ENCODE measurements around the gene RRP1.

Gene RRP1

DNA sequence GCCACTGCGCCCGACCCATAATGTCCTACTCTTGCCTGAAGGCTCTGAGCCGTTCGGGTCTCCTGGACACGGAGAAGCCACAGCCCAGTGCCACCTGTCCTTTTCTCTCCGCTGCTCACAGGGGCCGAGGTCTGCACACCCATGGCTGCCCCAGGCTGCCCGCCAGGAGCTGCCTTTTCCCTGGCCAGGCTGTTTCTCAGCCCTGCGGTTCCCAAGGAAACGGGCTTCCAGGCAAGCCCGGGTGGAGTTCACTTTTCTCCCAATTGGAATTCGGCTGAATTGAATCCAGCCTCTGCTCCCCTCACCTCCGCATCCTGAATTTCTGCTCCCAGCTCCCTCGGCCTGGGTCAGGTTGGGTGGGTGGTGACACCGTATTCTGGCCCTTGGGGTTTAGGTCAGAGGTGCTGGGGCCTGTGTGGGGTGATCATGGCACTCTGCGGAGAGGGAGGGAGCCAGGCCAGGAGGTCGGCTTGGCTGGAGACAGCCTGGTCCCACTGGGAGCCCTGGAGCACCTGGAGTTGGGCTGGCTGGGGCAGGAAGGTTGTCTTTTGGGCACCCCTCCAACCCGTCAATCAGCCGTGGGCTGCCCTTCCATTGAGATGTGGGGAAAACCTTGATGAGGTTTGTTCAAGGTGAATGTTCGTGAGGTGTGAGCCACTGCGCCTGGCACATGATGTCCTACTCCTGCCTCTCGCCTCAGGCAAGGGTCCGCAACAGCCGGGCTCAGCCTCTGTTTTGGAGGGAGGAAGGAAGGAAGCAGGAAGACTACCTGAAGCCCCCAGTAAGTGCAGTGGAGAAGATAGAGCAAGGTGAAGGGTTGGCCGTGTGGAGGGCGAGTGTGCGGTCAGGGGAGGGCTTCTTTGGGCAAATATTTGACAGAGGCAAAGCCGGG is 25.1 kb downstream of the RRP1 start:
- in situ Hi-C loops (cut with HindIII; ENCODE audit: low sequenced_read_pairs) = no loop called here
- DNase-seq (ENCODE audit: low read depth, low spot score) = no peak
- TF ChIP-seq, protein P1, sequence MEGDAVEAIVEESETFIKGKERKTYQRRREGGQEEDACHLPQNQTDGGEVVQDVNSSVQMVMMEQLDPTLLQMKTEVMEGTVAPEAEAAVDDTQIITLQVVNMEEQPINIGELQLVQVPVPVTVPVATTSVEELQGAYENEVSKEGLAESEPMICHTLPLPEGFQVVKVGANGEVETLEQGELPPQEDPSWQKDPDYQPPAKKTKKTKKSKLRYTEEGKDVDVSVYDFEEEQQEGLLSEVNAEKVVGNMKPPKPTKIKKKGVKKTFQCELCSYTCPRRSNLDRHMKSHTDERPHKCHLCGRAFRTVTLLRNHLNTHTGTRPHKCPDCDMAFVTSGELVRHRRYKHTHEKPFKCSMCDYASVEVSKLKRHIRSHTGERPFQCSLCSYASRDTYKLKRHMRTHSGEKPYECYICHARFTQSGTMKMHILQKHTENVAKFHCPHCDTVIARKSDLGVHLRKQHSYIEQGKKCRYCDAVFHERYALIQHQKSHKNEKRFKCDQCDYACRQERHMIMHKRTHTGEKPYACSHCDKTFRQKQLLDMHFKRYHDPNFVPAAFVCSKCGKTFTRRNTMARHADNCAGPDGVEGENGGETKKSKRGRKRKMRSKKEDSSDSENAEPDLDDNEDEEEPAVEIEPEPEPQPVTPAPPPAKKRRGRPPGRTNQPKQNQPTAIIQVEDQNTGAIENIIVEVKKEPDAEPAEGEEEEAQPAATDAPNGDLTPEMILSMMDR (IDR thresholded peaks at IDR 0.05; ENCODE audit: low read depth, low read length) = no peak
- no peak overlapping the region for H3K4me3 ChIP-seq (ENCODE audit: low read depth, low read length)

- TF ChIP-seq, protein P1 (IDR thresholded peaks at IDR 0.05; ENCODE audit: low read depth, low read length) = no peak
- DNase-seq (ENCODE audit: low read depth, low spot score) = no peak
- in situ Hi-C loops (cut with HindIII; ENCODE audit: low sequenced_read_pairs) = no loop called here
- no peak overlapping the region for H3K4me3 ChIP-seq (ENCODE audit: low read depth, low read length)
Measured at GRCh38 chr21:43815107-43815613, 25.8 kb downstream of the RRP1 start.

DNA sequence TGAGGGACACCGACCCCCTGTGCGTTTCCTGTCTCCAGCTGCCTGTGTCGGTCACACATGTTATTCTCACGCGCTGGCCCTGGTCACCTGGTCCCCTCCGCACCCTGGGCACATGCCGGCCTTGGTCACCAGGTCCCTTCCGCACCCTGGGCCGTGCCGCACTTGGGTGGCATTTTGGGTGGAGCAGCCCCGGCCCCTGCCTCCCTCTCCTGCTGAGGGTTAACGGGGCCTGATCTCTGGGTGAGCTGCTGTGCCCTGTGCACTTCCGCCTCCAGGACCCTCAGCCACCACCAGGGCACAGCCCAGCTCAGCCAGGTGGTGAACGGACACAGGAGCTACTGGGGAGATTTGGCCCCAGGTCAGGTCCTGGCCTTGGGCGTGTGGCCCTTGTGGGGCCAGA is 26.6 kb downstream of the RRP1 start:
- DNase-seq (ENCODE audit: low read depth, low spot score) = no peak
- no peak overlapping the region for H3K4me3 ChIP-seq (ENCODE audit: low read depth, low read length)
- TF ChIP-seq, protein P1 (IDR thresholded peaks at IDR 0.05; ENCODE audit: low read depth, low read length) = no peak
- in situ Hi-C loops (cut with HindIII; ENCODE audit: low sequenced_read_pairs) = no loop called here

DNA sequence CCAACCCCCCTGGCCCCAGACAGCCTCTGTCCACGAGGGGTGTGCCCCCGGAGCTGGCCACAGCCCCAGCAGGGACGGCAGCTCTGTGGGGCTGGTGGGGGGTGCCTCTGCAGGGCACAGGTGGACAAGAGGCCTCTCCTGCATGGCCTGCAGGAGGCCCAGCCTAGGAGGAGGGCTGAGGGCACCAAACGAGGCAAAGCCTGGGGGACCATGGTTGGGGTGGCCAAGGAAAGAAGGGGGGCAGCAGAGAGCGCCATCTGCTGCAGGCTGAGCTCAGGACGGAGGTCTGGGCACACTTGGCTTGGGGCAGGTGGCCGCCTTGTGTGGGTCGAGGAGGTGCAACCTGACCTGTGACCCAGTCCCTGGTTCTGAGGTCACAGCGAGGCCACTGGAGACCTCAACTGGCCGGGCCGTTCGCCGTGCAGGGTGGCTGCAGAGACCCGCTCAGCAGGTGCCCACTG is 27.3 kb downstream of the RRP1 start:
- no peak for DNase-seq (ENCODE audit: low read depth, low spot score)
- TF ChIP-seq, protein P1 (IDR thresholded peaks at IDR 0.05; ENCODE audit: low read depth, low read length) = peak; percentile 20
- H3K4me3 ChIP-seq (ENCODE audit: low read depth, low read length) = no peak overlapping the region
- in situ Hi-C loops (cut with HindIII; ENCODE audit: low sequenced_read_pairs) = no loop called here

DNA sequence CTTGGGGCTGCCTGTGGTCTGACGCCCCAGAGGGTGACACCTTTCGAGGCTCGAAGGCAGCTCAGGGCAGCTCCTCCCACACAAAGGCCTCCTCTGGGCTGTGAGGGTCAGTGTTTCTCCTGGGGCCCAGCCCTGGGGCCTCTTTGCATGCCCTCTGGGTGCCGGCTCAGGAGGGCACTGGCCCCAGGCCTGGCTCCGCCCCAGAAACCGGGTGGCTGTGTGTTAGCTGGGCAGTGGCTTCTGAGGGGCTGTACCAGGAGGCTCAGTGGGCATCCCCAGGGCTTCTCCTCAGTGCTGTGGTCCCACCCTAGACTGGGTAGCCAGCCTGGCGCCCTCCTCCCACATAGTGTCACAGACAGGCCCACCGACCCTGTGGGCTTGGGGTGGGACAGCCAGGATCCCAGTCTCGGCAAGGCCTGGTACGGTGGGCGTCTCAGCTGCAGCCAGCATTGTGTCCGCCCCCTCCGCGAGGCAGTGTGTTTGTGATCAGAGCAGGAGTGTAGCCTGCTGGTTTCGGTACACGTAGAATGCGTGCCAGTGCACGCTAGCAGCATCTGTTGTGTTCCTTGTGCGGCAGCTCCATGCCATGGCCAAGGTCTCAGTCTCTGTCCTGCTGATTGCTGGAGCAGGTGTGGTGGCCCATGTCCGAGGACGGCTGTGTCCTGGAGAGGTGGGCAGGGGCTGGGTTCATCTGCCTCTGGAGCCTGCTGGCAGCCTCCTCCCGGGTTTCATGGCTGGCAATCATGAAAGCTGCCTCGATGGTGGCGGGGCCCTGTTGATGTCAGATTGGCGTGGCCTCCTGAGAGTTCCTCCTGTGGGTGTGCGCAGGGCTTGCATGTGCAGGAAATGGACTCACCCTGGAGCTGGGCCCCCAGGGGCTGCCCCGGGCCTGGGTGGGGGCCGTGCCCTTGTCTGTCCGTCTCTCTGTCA is 28.0 kb downstream of the RRP1 start:
- in situ Hi-C loops (cut with HindIII; ENCODE audit: low sequenced_read_pairs) = no loop called here
- no peak for DNase-seq (ENCODE audit: low read depth, low spot score)
- TF ChIP-seq, protein P1 (IDR thresholded peaks at IDR 0.05; ENCODE audit: low read depth, low read length) = no peak
- no peak overlapping the region for H3K4me3 ChIP-seq (ENCODE audit: low read depth, low read length)

DNA sequence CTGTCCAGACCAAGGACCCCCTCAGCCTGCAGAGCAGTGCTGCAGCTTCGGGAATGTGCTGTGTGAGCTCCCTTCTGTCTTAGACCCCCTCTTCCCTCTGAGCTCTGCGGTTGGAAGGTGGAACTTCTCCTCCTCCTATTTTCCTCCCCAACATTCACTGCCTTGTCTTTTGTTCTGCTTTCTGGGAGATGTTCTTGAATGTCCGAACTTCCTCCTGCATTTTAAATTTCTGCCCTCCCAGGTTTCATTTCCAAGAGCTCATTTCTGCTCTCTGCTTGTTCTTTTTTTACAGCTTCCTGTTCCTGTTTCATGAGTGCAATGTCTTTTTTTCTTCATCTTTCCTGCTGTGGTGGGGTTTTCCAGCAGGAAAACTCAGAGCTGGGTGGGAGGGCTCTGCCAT is 29.3 kb downstream of the RRP1 start:
- DNase-seq (ENCODE audit: low read depth, low spot score) = no peak
- in situ Hi-C loops (cut with HindIII; ENCODE audit: low sequenced_read_pairs) = no loop called here
- no peak overlapping the region for H3K4me3 ChIP-seq (ENCODE audit: low read depth, low read length)
- TF ChIP-seq, protein P1 (IDR thresholded peaks at IDR 0.05; ENCODE audit: low read depth, low read length) = no peak
